Activated CD4-positive, alpha-beta T cell treated with anti-CD3 and anti-CD28 coated beads, Interleukin-2, amount 50 U/mL, for 24 hours (primary cell): ENCODE measurements around the gene IGFL2.
"Not testable (repeated sequence)": the region's sequence is repeated elsewhere in the genome, so short reads cannot be mapped to it uniquely, and the experiment has no call there.

Experiments
- DNase-seq, 2 donors: peaks; one replicate each; pipeline ENCODE4 v3.0.0-alpha.2; 2020; ENCODE audit warnings: low read depth in 1 of 2, low spot score in 1 of 2

The IGFL2 gene

GRCh38 chr19:46147791-46148288 is at the start of gene IGFL2:
IGFL2 (plus strand) TSS chr19:46148238; CDS start chr19:46148279, 41 bp downstream.
- DNase-seq: peak in 1 of 2 donors; percentile 48

GRCh38 chr19:46100344-46100743 is 47.7 kb upstream of the IGFL2 start:
- no peak for DNase-seq

- DNase-seq: no peak
Observed at GRCh38 chr19:46101293-46101692, 46.7 kb upstream of the IGFL2 start.

GRCh38 chr19:46102333-46102732 is 45.7 kb upstream of the IGFL2 start:
- not testable (repeated sequence) for DNase-seq

- DNase-seq: no peak
Observed at GRCh38 chr19:46107371-46107770, 40.7 kb upstream of the IGFL2 start.

GRCh38 chr19:46109876-46110275 is 38.2 kb upstream of the IGFL2 start:
- DNase-seq: no peak

GRCh38 chr19:46111376-46111775 is 36.7 kb upstream of the IGFL2 start:
- no peak for DNase-seq

GRCh38 chr19:46112527-46112926 is 35.5 kb upstream of the IGFL2 start:
- DNase-seq: no peak

- DNase-seq: no peak
Observed at GRCh38 chr19:46113726-46114125, 34.3 kb upstream of the IGFL2 start.

GRCh38 chr19:46115396-46116106 is 32.5 kb upstream of the IGFL2 start:
- DNase-seq: peak in 1 of 2 donors; percentile 53

- no peak for DNase-seq
Observed at GRCh38 chr19:46116121-46116520, 31.9 kb upstream of the IGFL2 start.

GRCh38 chr19:46118136-46118535 is 29.9 kb upstream of the IGFL2 start:
- no peak for DNase-seq

- no peak for DNase-seq
Observed at GRCh38 chr19:46124638-46125115, 23.4 kb upstream of the IGFL2 start, which contains the start of gene IGFL3. IGFL3 (minus strand) TSS chr19:46124688; CDS start chr19:46124649, 39 bp downstream.

GRCh38 chr19:46125447-46125846 is 22.6 kb upstream of the IGFL2 start:
- no peak for DNase-seq

GRCh38 chr19:46126086-46126580 is 21.9 kb upstream of the IGFL2 start:
- DNase-seq: no peak

GRCh38 chr19:46131485-46132143 is 16.4 kb upstream of the IGFL2 start:
- DNase-seq: no peak

GRCh38 chr19:46132508-46133100 is 15.4 kb upstream of the IGFL2 start:
- no peak for DNase-seq

GRCh38 chr19:46133101-46133627 is 14.9 kb upstream of the IGFL2 start:
- no peak for DNase-seq

GRCh38 chr19:46133777-46134241 is 14.2 kb upstream of the IGFL2 start:
- DNase-seq: no peak

- no peak for DNase-seq
Observed at GRCh38 chr19:46134527-46134926, 13.5 kb upstream of the IGFL2 start.

GRCh38 chr19:46137915-46138473 is 10.0 kb upstream of the IGFL2 start:
- DNase-seq: no peak
